ENCODE data around the gene SLC7A11.

- TF ChIP-seq CTCF (IDR thresholded peaks at IDR 0.05): no peak
- no peak for TF ChIP-seq POLR2A (IDR thresholded peaks at IDR 0.05)
These were observed 39.5 kb downstream of the SLC7A11 start for GRCh38 chr4:138202686-138203085.

Measured in lower leg skin (tissue), 3 donors.